Neuronal stem cell (in vitro differentiated cells): ENCODE data around the gene CREBL2.

Source experiments
- DNase-seq: peaks from one replicate; pipeline ENCODE4 v3.0.0-alpha.2; 2013; ENCODE audit warnings: low spot score
- H2AFZ ChIP-seq: one replicate; pipeline ENCODE4 v1.6.1; 2013; ENCODE audit warnings: mild to moderate bottlenecking, low read length, inconsistent platforms
- H2AK5ac ChIP-seq: 2 replicates; pipeline ENCODE4 v1.6.1; 2013; ENCODE audit warnings: low read depth, mild to moderate bottlenecking, inconsistent platforms, low read length, moderate library complexity, mixed read lengths
- H2BK120ac ChIP-seq: 2 replicates; pipeline ENCODE4 v1.6.1; 2013; ENCODE audit warnings: low read depth, mild to moderate bottlenecking, inconsistent platforms, low read length, moderate library complexity, mixed read lengths
- H2BK12ac ChIP-seq: one replicate; pipeline ENCODE4 v1.6.1; 2013; ENCODE audit warnings: low read length, inconsistent platforms
- H2BK15ac ChIP-seq: 2 replicates; pipeline ENCODE4 v1.6.1; 2013; ENCODE audit warnings: mild to moderate bottlenecking, low read length, inconsistent platforms, mixed read lengths
- H2BK5ac ChIP-seq: one replicate; pipeline ENCODE4 v1.6.1; 2013; ENCODE audit warnings: inconsistent platforms, mild to moderate bottlenecking, low read length, moderate library complexity
- H3K14ac ChIP-seq: one replicate; pipeline ENCODE4 v1.6.1; 2013; ENCODE audit warnings: low read length, inconsistent platforms
- H3K18ac ChIP-seq: 2 replicates; pipeline ENCODE4 v1.6.1; 2013; ENCODE audit warnings: low read length, inconsistent platforms
- H3K23ac ChIP-seq: 2 replicates; pipeline ENCODE4 v1.6.1; 2013; ENCODE audit warnings: low read depth, mild to moderate bottlenecking, mixed read lengths, low read length, inconsistent platforms; ENCODE audit not compliant: poor library complexity
- H3K27ac ChIP-seq: replicated peaks from 3 replicates; pipeline ENCODE4 v1.5.1; 2013; ENCODE audit warnings: low read length, inconsistent platforms
- H3K27me3 ChIP-seq, 3 experiments: 2 replicates each; pipeline ENCODE4 v1.6.1; 2013; ENCODE audit warnings: low read length in 3 of 3, mild to moderate bottlenecking in 2 of 3, inconsistent platforms in 1 of 3, low read depth in 1 of 3, mixed read lengths in 1 of 3, moderate library complexity in 1 of 3; ENCODE audit not compliant: control insufficient read depth in 3 of 3, insufficient read depth in 3 of 3
- H3K36me3 ChIP-seq, 2 donors: replicated peaks in 1 of 2; 2 replicates each; pipeline ENCODE4 v1.6.1; 2013; ENCODE audit warnings: low read length in 2 of 2; ENCODE audit not compliant: control insufficient read depth in 2 of 2, insufficient read depth in 2 of 2
- H3K4ac ChIP-seq: 2 replicates; pipeline ENCODE4 v1.6.1; 2013; ENCODE audit warnings: inconsistent platforms, mild to moderate bottlenecking, low read length, moderate library complexity
- H3K4me1 ChIP-seq, 2 donors: 1 replicate in 1 of 2; 2 replicates in 1 of 2; pipeline ENCODE4 v1.6.1; 2013; ENCODE audit warnings: low read length in 2 of 2, low read depth in 1 of 2; ENCODE audit not compliant: control insufficient read depth in 2 of 2, insufficient read depth in 1 of 2
- H3K4me2 ChIP-seq: one replicate; pipeline ENCODE4 v1.6.1; 2013; ENCODE audit warnings: mild to moderate bottlenecking, low read length, inconsistent platforms; ENCODE audit not compliant: insufficient read depth, poor library complexity, severe bottlenecking
- H3K4me3 ChIP-seq, 2 donors: 2 replicates each; pipeline ENCODE4 v1.5.1; 2013; ENCODE audit warnings: low read length in 2 of 2, mild to moderate bottlenecking in 2 of 2, inconsistent platforms in 1 of 2, moderate library complexity in 1 of 2
- H3K79me1 ChIP-seq: one replicate; pipeline ENCODE4 v1.6.1; 2013; ENCODE audit warnings: low read depth, mild to moderate bottlenecking, inconsistent platforms, low read length, moderate library complexity
- H3K9ac ChIP-seq: one replicate; pipeline ENCODE4 v1.6.1; 2013; ENCODE audit warnings: mild to moderate bottlenecking, low read depth, low read length, inconsistent platforms; ENCODE audit not compliant: poor library complexity
- H3K9me3 ChIP-seq, 2 donors: replicated peaks in 1 of 2; 2 replicates each; pipeline versions ENCODE3 to v1.6.1; 2013; ENCODE audit warnings: low read length in 2 of 2, mild to moderate bottlenecking in 2 of 2, inconsistent platforms in 1 of 2, low read depth in 1 of 2, mixed read lengths in 1 of 2, moderate library complexity in 1 of 2; ENCODE audit not compliant: control insufficient read depth in 2 of 2, insufficient read depth in 1 of 2
- H4K8ac ChIP-seq: one replicate; pipeline ENCODE4 v1.6.1; 2013; ENCODE audit warnings: low read depth, mild to moderate bottlenecking, inconsistent platforms, low read length, moderate library complexity
- H4K91ac ChIP-seq: one replicate; pipeline ENCODE4 v1.6.1; 2013; ENCODE audit warnings: low read length, low read depth, mild to moderate bottlenecking, inconsistent platforms; ENCODE audit not compliant: poor library complexity
- WGBS, 2 donors: extraction: QIAGEN DNeasy Blood & Tissue Kit; methylation state at CpG; one replicate each; pipeline ENCODE4 v1.1.7; 2013; ENCODE audit warnings: missing lambda C conversion rate in 2 of 2, mixed read lengths in 1 of 2; ENCODE audit not compliant: insufficient read length in 2 of 2, insufficient replicate concordance in 1 of 2; ENCODE audit errors: extremely low coverage in 2 of 2; 5-methylcytosine and 5-hydroxymethylcytosine counted together

Gene CREBL2

GRCh38 chr12:12681061-12681765 lies 69.5 kb downstream of the CREBL2 start:
- H3K14ac ChIP-seq, result no peak overlapping the region

DNA sequence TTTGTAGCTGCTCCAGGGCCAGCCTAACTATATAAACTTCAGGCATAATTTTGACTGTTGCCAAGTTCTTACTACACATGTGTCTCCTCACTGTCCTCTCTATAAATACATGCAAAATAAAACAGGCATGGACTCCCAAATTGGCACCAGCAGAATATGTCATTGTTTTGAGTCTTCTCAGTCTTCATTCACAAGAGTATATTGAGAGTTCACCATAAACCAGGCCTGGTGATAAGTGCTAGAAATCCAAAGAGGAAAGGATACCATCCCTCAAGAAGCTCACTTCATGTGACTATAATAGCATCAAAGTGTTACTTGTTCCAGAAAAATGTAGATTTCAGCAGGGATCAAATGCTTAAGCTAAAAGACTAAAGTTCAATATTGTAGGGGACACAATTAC lies 70.6 kb downstream of the CREBL2 start:
- H4K8ac ChIP-seq, result no peak overlapping the region
- H3K14ac ChIP-seq, result no peak overlapping the region
- peaks cover 0 to 22% of the 10 kb centered on the region in 2 donors for H3K36me3 ChIP-seq
- H3K9me3 ChIP-seq, result no peaks in the 10 kb centered on the region
- H3K27me3 ChIP-seq, result no peaks in the 10 kb centered on the region
- H2AK5ac ChIP-seq, result no peak overlapping the region
- no peak for DNase-seq
- no peaks in the 10 kb centered on the region for H3K79me1 ChIP-seq
- H3K4me1 ChIP-seq, result peaks cover 16 to 23% of the 10 kb centered on the region in 2 donors
- H2BK120ac ChIP-seq, result no peak overlapping the region
- H3K27ac ChIP-seq, result no peak overlapping the region
- H3K9ac ChIP-seq, result no peak overlapping the region
- peak overlapping the region in 1 of 2 donors; percentile 61 for H3K4me3 ChIP-seq
- no peak overlapping the region for H3K18ac ChIP-seq
- no peak overlapping the region for H2BK5ac ChIP-seq
- no peak overlapping the region for H2BK15ac ChIP-seq
- H3K4ac ChIP-seq, result no peak overlapping the region
- peak overlapping the region; percentile 45 for H3K4me2 ChIP-seq
- H2BK12ac ChIP-seq, result no peak overlapping the region
- no peak overlapping the region for H3K23ac ChIP-seq
- H4K91ac ChIP-seq, result no peak overlapping the region
- no peak overlapping the region for H2AFZ ChIP-seq

More at GRCh38 chr12:12681061-12681765, 69.5 kb downstream of the CREBL2 start:
- no peak overlapping the region for H3K27ac ChIP-seq
- no peak overlapping the region for H2BK120ac ChIP-seq
- H3K4me1 ChIP-seq, result peaks cover 12 to 20% of the 10 kb centered on the region in 2 donors
- DNase-seq, result no peak
- no CpG with 5 or more reads among the region's 5 CpGs for WGBS, 2 donors
- no peak overlapping the region for H3K9ac ChIP-seq
- no peak overlapping the region for H4K91ac ChIP-seq
- H2BK15ac ChIP-seq, result no peak overlapping the region
- H3K79me1 ChIP-seq, result no peaks in the 10 kb centered on the region
- no peak overlapping the region for H3K4me3 ChIP-seq
- peaks cover 0 to 22% of the 10 kb centered on the region in 2 donors for H3K36me3 ChIP-seq
- no peak overlapping the region for H3K23ac ChIP-seq
- H3K4me2 ChIP-seq, result no peak overlapping the region
- no peak overlapping the region for H3K4ac ChIP-seq
- no peak overlapping the region for H2AK5ac ChIP-seq
- H2BK5ac ChIP-seq, result no peak overlapping the region
- no peak overlapping the region for H2BK12ac ChIP-seq
- no peak overlapping the region for H2AFZ ChIP-seq
- no peaks in the 10 kb centered on the region for H3K27me3 ChIP-seq
- H4K8ac ChIP-seq, result no peak overlapping the region
- H3K9me3 ChIP-seq, result no peaks in the 10 kb centered on the region
- H3K18ac ChIP-seq, result no peak overlapping the region

DNA sequence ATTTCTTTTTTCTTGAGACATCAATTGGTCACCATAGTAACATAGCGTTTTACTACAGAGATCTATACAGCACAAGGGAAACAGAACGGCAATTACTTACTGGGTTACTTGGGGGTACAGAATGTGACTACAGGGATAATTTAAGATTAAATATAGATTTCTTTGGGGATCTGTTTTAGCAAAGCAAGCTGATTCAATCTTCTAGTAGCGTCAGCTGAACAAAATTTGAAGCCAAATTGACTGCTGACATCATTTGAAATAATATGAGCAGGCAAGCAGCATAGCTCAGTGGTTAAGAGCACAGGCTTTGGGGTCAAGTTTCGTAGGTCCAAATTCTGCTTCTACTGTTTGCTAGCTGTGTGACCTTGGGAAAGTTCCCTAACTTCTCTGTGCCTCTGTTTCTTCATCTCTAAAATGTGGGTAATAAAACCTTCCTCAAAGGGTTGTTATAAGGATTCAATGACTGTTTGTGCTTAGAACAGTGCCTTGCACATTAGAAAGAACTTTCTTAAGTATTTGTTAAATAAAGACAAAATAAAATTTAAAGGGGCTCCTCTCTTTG lies 71.5 kb downstream of the CREBL2 start:
- Histone ChIP-seq H2AK5ac (no peak overlapping the region), H3K79me1 (no peaks in the 10 kb centered on the region), H2BK120ac (no peak overlapping the region), H3K4me1 (peaks cover 18 to 23% of the 10 kb centered on the region in 2 donors), H3K4me3 (peak overlapping the region; percentile 61 to 82), H3K9ac (no peak overlapping the region), H2AFZ (no peak overlapping the region), H4K91ac (no peak overlapping the region), H3K4me2 (peak overlapping the region; percentile 56), H2BK5ac (no peak overlapping the region), H4K8ac (no peak overlapping the region), H3K4ac (no peak overlapping the region), H3K14ac (no peak overlapping the region), H2BK15ac (no peak overlapping the region), H3K36me3 (peaks cover 0 to 20% of the 10 kb centered on the region in 2 donors), H3K23ac (no peak overlapping the region), H3K9me3 (no peaks in the 10 kb centered on the region), H2BK12ac (no peak overlapping the region), H3K27me3 (no peaks in the 10 kb centered on the region), H3K18ac (no peak overlapping the region), H3K27ac (no peak overlapping the region)
- WGBS, 2 donors, result no CpG with 5 or more reads among the region's 4 CpGs
- no peak for DNase-seq

DNA sequence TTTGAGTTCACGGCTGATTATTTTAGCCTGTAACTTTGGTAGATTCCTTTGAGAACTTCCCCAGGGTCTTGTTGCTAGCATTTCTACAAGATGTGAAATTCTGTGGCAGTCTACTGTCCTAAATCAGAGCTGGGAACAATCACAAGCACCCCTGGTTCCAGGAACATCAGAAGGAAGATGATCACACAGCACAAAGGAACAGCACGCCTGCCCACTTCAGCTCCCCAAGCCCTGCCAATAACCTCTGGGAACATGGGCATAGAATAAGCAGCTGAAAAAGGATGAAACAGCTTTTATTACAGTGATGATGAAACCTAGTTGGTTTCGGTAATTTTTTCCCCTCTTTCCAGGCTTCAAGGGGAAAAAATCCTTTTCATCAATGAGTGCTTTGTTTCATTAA lies 72.0 kb downstream of the CREBL2 start:
- DNase-seq, result no peak
- H3K36me3 ChIP-seq, result peaks cover 0 to 16% of the 10 kb centered on the region in 2 donors
- H2BK15ac ChIP-seq, result no peak overlapping the region
- no peak overlapping the region for H3K23ac ChIP-seq
- no CpG with 5 or more reads among the region's 3 CpGs for WGBS, 2 donors
- H3K14ac ChIP-seq, result no peak overlapping the region
- no peak overlapping the region for H3K18ac ChIP-seq
- no peaks in the 10 kb centered on the region for H3K79me1 ChIP-seq
- no peak overlapping the region for H2BK12ac ChIP-seq
- peak overlapping the region; percentile 61 to 82 for H3K4me3 ChIP-seq
- no peak overlapping the region for H2BK120ac ChIP-seq
- H2AFZ ChIP-seq, result peak overlapping the region; percentile 74
- no peak overlapping the region for H3K27ac ChIP-seq
- H3K27me3 ChIP-seq, result no peaks in the 10 kb centered on the region
- no peak overlapping the region for H4K8ac ChIP-seq
- no peak overlapping the region for H2BK5ac ChIP-seq
- H3K4me2 ChIP-seq, result peak overlapping the region; percentile 56
- H3K4ac ChIP-seq, result no peak overlapping the region
- no peak overlapping the region for H2AK5ac ChIP-seq
- no peak overlapping the region for H3K9ac ChIP-seq
- H3K4me1 ChIP-seq, result peaks cover 18 to 23% of the 10 kb centered on the region in 2 donors
- H3K9me3 ChIP-seq, result no peaks in the 10 kb centered on the region
- H4K91ac ChIP-seq, result no peak overlapping the region
